ENCODE data around the gene HNF4A. TPM values are rescaled to one million over a fixed set of nuclear protein-coding genes. Genes with fewer than 3 reads are reported as not detected.

HNF4A gene
- total RNA-seq, 1 donor from 2014 or later = 4.9 TPM

DNA sequence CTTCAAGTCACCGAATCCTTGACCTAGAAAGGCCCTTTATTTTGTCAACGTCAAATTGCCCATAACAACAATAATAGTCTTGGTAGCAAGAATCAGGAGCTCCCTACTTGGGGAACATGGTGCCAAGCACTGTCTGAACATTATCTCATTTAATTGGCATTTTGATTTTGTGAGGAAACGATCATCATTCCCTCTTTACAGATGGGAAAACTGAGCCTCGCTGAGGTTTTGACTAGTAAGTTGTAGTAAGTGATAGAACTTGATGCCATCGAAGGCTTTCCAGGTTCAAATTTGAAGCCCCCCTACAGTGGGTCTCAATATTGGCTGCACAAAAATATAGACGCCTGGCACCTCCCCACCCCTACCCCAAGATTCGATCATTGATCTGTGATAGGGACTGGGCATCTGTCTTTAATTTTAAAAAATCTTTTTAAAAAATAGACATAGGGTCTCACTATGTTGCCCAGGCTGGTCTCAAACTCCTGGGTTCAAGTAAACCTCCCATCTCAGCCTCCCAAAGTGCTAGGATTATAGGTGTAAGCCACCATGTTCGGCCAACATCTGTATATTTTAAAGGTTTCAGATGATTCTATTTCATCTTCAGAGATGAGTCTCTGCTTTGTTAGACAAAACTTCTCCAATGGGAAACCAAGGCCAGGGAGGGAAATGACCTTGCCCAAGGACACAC, 36.7 kb downstream of the HNF4A start:
- no peak for DNase-seq (ENCODE audit: low read depth)

DNA sequence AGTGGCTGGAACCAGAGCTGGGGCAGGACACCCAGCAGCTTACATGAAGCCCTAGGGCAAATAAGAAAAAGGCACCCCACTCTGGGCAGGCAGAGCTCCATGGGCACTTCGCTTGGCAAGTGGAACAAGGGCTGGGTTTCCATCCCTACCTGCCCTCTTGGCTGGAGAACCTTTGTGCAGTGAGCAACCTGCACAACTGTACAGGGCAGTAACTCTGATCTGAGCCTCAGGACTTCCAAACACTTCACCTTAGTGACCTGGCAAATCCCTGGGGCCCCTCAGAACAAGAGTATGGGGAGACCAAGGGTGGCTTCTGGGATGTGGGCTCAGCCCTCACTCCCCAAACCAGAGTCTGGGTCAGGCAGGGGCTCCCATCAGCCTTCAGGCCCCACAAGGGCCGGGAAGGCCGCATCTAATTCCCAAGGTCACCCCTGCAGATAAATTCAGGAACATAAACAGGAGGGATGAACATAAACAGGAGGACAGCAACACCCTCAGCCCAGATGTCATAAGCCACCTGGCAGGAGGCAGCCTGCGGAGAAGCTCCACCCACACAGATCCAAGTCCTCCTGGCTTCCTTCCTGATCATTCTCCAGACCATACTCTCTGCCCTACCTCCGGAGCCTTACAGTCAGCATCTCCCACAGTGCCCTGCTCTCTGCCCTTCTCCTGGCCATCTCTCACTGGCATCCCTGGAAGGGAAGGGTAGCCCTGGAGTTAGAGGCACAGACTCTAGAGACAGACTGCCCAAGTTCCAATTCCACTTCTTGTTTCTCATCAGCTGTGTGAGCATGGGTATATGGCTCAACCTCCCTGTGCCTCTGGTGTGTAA, 37.5 kb downstream of the HNF4A start:
- DNase-seq (ENCODE audit: low read depth) = no peak

DNA sequence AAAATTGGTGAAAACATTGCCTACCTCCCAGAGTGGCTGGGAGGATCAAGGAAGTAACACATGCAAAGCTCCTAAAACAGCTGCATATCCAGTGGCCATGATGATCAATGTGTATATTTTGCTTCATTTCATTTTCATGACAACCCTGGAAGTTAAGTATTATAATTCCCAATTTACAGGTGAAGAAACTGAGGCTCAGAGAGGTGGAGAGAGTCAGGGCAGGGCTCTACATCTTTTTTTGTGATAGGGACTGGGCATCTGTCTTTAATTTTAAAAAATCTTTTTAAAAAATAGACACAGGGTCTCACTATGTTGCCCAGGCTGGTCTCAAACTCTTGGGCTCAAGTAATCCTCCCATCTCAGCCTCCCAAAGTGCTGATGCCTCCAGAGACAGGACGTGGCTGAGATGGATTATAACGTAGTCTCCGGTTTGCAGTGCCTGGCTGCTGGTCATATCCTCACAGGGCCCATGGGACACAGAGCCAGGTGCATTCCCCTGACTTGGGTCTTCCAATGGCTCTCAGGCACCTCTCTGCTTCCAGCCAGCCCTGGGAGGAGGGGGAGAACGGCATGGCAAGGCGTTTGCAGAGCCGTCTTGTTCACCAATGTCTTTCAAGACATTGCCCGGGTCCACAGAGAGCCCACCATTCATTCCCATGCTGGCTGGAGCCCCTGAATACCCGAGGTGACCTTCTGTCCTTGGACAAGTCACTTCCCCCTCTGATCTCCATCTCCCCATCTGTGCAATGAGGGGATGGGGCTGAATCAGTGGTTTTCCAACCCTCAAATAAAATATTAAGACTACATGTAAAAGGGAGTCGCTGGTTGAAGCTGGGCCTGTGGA, 38.3 kb downstream of the HNF4A start:
- no peak for DNase-seq (ENCODE audit: low read depth)

DNA sequence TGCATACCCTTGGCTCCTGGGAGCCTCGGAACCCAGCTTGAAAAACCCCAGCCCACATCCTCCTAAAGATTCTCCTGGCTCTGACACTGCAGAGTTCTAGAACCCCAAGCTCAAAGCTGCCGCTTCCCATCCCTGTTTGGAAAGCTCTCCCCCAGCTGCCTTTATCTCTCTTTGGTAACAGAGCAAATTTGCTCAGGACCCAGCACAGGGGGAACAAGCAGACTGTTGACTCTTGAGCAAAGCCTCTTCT, 38.9 kb downstream of the HNF4A start:
- DNase-seq (ENCODE audit: low read depth) = no peak

DNA sequence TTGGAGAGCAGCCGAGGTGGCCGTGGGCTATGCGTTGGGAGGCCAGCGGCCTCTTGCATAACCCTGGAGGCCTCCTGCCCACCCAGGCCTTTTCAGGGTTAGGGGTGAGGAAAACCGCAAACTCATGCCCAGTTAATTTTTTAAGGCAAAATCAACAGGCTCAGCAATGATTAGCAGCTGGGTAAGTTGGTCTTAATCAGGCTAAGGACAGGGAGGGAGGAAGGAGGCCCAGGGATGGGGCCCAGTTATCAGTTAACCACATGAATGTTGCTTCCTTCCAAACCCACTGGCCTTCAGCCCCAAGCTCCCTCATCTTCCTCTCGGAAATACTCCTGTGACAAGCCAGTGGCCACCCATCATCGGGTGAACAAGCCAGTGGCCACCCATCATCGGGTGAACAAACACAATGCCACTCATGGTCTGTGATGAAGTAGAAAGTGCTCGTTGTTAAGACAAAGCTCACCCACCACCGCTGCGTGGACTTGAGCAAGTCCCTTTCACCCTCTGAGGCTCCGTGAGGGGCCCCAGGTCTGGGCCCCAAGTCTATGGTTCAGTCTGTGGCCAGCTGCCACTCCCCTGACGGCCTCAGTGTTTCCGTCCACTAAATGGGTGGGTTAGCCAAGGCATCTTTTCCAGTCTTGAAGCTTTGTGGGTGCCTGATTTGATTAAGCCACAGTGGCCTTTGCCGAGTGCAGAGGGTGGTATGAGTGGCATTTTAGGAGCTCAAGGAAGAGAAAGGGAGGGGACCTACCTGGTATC, 39.4 kb downstream of the HNF4A start:
- DNase-seq (ENCODE audit: low read depth) = peak; percentile 77

DNA sequence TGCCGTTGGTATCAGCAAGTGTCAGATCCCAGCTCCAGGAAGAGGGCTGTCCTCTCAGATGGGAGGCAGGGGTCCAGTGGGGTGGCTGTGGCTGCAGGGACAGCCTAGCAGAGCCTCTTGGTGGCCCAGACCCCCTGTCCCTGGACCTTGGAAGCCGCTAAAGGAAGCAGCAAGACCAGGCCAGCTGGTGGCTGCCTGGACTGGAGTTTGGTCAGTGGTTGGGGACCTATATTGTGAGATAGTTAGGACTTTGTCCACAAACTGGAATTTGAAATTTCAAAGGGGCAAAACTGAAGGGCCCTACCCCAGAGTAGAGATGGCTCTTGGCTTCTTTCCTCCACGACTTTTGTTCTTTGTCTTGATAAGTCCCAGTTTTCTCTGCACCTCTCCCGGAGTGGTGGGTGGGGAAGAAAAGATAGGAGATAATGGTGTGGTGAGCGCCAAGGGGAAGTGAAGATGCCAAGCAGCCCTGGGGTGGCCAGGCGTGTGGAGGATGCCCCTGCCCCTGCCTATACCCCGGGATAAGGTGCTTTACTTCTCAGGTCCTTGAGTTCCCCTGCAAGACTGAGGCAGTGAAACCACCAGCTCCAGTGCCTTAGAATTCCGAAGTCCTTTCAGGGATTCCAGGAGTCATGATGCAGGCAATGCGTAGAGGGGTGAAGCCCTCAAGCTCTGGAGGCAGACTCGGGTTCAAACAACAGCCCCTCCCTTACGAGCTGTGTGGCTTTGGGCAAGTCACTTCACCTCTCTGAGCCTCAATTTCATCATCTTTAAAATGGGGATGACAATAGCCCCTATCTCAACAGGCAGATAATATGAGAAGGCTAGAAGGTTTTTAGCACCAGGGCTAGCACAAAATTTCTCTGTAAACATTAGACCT, 40.2 kb downstream of the HNF4A start:
- DNase-seq (ENCODE audit: low read depth) = no peak

DNA sequence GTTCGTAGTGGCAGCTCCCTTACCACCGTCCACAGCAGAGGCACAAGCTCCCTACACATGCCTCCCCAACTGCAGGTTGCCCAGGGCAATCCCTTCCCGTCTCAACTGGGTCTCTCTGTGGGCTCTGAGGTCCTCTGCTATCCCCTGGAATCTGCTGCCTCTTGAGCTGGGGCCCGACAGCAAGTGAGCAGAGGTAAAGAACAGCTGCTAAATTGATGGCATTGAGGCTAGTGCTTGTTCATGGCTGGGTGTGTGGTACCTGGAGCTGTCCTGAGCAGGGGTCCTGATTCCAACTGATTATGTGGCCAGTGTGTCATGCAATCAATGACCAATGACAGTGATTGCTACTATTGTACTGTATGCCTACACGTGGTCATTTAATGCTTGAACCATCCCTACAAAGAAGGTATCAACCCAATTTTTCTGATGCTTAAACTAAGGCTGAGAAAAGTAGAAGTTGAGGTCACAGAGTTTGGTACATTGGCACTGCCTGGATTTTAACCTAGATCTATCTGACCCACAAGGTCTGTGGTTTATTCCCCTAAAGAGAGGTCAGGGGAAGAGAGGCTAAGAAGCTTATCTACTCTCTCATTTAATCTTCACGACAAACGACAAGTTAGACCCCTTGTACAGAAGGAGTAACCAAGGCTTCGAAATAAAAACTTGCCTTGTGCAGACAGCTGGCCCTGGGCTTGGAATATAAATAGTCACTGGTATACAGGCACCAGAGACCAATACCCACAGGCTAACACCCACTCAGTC, 41.1 kb downstream of the HNF4A start:
- no peak for DNase-seq (ENCODE audit: low read depth)

DNA sequence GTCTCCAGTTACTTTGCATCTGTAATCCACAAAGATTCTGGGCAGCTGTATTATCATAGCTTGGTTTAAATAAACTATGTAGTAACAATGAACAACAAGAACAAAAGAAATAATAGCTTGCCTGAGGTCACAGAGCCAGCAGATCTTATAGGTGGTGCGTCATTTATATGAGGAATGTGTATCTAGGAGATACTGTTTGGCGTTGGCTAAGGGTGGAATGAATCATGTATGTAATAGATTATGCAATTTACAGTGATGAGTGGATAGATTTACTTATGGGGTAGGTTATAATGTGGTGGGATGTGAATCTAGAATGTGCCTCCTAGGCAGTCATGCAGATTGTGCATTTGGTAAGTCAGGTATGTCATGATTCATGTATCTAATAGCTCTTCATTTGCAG, 42.8 kb downstream of the HNF4A start:
- no peak for DNase-seq (ENCODE audit: low read depth)

DNA sequence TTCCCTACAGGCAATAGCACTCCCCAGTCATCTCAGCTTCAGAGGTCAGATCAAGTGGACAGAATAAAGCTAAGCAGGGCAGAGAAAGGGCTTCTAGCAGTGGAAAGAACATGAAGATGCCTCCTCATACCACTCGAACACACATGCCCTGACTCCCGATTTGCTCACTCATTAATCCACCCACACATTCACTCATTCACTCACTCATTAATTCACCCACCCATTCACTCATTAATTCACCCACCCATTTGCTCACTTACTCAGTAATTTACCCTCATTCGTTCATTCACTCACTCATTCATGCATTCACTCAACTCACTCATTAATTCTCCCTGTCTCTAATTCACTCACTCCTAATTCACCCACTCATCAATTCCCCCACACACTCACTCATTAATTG, 43.9 kb downstream of the HNF4A start:
- DNase-seq (ENCODE audit: low read depth) = no peak

DNA sequence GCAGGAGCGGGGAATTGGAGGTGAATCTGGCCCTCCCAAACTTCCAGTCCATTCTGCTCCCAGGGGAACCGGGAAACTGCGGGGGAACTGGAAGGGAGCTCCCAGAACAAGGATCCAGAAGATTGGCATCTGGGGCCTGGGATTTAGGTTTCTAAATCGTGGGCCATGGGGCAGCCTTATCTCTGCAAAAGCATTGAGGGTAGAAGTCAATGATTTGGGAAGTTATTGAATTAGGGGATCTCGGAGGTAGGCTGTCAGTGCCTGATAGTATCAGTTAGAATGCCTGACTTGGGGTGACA, 45.1 kb downstream of the HNF4A start:
- no peak for DNase-seq (ENCODE audit: low read depth)

DNA sequence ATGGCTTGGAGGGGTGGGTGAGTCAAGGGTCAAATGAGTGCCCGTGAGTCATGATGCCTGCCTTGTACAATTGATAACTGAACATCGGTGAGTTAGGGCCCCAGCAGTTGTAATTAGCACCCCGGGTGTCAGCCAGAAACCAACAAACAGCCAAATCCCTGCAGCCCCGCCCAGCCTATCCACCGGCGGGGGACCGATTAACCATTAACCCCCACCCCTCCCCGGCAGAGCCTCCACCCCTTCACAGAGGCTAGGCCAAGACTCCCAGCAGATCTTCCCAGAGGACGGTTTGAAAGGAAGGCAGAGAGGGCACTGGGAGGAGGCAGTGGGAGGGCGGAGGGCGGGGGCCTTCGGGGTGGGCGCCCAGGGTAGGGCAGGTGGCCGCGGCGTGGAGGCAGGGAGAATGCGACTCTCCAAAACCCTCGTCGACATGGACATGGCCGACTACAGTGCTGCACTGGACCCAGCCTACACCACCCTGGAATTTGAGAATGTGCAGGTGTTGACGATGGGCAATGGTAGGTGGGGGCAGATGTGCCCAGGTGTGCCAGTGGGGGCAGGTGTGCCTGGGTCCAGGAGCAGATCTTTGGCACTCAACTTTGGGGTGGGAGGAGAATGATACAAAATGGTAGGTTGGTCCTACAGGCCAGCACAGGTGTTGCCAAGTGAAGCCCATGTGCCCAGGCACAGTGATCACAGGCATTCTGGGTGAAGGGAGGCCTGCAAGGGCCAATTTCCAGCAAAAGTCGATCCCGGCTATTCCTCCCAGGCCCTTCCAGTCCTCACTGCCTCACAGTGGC, 45.7 kb downstream of the HNF4A start:
- no peak for DNase-seq (ENCODE audit: low read depth)

DNA sequence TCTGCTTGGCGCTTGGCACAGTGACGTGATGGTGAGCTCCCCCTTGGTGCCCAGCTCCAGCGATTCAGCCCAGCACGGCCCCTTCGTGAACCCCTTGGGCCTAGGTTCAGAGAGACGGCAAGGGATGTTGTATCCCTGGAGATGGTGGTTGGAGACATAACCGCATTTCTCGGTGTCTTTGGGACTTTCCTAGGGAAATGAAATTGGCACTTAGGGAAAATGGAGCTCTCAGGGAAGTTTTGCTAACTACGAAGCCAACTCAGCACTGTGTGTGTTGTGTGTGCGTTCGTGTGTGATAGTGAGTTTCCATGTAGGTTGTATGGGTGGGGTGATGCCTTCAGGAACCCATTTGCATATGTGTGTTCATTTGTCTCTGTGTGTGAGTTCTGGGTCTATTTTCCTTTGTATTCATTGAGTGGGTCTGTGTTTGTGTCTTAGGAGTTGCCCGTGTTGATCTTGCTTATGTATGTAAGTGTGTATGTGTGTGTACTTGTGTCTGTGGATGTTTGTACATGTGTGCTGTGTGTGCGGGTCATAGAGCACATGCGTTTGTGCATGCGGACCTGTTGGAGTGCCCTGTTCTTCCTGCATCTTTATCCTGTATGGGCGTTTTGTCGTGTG, 46.4 kb downstream of the HNF4A start:
- DNase-seq (ENCODE audit: low read depth) = no peak

DNA sequence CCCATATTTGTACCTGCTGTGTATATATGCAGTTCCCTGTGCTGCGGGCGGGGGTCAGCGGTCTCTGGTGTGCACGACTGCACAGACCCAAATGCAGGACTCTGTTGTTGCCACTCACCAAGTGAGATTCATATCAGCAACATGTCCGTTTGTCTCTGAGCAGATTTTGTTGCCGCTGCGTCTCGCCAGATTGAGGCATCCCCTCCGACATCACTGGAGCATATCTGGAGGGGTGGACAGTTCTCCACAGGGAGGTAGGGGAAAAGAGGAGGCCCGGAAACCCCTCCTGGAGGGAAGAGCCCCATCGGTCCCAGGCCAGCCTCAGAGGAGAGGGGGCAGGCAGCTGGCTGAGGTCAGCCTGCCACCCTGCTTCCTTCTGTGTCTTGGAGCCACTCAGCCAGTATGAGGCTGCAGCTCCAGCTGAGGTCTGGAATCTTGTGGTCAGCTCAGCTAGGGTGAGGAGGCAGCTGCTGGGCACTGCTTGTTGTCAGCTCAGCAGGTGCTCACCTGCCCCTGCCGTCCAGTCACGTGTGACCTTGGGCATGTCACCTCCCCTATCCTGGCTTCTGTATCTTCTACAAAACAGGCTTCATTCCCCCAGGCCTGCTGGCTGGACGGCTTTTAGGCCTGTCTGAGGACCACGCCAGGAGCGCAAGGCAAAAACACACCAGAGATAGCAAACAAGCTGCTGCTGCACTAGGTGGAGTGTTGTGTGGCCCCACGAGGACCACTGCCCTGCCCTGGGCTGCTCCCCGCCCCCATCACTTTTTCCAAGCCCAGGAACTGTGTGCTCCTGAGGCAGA, 47.1 kb downstream of the HNF4A start:
- peak; percentile 47 for DNase-seq (ENCODE audit: low read depth)

DNA sequence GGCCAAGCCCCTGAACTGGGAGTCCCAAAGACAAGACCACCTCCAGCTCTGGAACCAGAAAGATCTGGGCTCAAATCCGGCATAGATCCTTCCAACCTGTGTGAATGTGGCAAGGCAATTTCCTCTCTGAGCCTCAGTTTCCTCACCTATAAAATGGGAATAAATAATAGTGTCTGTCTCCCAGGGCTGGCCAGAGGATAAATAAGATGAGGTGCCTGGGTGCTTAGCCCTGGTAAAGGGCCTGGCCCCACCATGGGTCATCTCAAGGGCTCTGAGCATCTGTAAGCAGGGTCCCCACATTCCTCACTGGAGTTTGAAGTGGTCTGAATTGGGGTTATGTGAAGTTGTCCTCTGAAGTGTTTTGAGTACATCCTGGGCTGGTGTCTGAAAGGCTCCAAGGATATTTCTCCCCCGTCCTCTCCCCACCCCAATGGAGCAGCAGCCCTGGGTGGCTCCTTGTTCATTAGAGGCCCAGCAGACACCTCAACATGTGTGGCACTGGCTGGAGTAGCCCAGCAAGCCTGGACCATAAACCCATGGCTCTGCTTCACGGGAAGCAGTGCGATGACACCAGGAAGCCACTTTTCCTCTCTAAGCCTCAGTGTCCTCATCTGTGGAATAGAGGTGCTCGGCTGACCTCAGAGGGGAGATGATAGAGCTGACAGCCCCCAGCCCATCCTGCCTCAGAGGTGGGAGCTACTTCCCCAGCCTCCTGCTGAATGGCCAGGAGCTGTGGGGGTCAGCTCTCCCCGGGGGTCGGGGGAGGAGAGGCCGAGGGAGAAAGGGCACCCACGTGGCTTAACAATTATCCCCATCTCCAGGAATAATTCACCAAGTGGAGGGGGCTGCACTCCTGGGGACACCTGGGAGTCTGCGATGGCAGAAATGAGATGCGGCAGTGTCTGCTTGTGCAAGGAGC, 48.0 kb downstream of the HNF4A start:
- no peak for DNase-seq (ENCODE audit: low read depth)

DNA sequence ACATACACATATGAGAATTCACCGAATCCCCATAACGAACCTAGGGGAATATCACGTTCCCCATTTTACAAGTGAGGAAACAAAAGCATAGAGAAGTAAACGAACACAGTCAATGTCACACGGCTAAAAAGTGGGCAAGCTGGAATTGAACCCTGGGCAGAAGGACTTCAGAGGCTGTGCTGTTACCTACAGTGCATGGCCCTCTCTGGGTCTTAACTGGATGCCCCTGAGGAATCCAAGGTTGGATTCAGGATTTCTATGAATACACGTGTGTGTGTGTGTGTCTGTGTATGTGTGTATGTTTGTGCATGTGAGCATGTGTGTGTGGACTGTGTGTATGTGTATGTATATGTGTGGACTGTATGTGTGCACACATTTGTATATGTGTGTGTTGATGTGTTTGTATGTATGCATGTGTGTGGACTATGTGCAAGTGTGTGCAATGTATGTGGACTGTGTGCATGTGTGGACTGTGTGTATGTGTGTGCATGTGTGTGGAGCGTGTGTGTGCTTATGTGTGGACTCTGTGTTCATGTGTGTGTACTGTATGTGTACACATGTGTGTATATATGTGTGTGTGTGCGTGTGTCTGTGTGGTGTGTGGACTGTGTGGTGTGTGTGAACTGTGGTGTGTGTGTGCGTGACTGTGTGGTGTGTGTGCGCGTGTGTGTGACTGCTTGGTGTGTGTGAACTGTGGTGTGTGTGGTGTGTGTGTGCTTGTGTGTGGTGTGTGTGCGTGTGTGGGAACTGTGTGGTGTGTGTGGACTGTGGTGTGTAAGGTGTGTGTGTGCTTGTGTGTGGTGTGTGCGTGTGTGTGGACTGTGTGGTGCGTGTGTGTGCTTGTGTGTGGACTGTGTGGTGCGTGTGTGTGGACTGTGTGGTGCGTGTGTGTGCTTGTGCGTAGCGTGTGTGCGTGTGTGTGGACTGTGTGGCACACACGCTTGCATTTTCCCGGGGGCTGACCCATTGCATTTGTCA, 49.0 kb downstream of the HNF4A start:
- no peak for DNase-seq (ENCODE audit: low read depth)

DNA sequence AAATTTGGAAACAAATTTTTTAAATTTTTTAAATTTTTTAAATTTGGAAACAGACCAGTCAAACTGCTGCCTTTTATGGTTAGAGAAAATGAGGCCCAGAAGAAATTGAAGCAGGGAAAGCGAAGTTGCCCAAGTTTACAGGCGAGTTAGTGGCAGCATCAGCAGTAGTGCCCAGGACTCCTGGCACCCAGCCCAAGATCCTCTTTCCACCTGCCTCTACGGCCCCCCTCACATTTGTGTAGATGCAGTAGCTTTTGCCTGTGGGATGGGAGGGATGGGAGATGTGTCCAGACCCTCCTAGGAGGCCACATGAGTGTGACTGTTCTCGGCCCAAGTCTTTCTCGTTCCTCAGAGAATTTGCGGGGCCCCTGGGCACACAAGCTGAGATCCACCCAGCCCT, 49.8 kb downstream of the HNF4A start:
- DNase-seq (ENCODE audit: low read depth) = no peak

Measured in renal cortical epithelial cell (primary cell).